Testis (tissue), 2 donors: ENCODE measurements around the gene C12orf75.

Source experiments
- POLR2A ChIP-seq: fragments of 450-650 bp; IDR thresholded peaks from one replicate; pipeline ENCODE4 v1.6.1; 2017; ENCODE audit warnings: antibody characterized with exemption, mild to moderate bottlenecking, moderate library complexity
- TF ChIP-seq, protein P1 (sequence below), 3 experiments: fragments of 450-650 bp in 2 of 3; fragments of 200-600 bp in 1 of 3; sonication (generic) in 1 of 3; IDR thresholded peaks; one replicate each; pipeline ENCODE4 v1.5.1; 2016 to 2019; ENCODE audit warnings: antibody characterized with exemption in 3 of 3, mild to moderate bottlenecking in 2 of 3, moderate library complexity in 1 of 3

DNA sequence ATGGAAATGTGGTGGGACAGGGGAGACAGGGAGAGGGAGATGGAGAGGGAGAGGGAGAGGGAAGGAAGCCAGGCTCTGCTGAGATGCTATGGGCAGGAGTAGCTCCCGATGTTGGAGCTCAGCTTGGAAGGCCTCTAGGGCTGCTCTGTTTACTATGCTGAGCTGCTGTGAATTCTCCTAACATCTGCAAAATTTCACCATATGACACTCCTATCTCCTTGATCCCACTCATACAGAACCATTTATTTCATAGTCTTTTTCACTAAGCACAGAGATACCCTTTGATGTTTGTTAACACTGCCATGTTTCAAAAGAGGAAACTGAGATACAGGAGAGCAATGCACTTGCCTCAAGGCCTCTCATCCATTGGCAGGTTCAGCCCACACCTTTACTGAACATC is 60.7 kb downstream of the C12orf75 start:
- TF ChIP-seq, protein P1, sequence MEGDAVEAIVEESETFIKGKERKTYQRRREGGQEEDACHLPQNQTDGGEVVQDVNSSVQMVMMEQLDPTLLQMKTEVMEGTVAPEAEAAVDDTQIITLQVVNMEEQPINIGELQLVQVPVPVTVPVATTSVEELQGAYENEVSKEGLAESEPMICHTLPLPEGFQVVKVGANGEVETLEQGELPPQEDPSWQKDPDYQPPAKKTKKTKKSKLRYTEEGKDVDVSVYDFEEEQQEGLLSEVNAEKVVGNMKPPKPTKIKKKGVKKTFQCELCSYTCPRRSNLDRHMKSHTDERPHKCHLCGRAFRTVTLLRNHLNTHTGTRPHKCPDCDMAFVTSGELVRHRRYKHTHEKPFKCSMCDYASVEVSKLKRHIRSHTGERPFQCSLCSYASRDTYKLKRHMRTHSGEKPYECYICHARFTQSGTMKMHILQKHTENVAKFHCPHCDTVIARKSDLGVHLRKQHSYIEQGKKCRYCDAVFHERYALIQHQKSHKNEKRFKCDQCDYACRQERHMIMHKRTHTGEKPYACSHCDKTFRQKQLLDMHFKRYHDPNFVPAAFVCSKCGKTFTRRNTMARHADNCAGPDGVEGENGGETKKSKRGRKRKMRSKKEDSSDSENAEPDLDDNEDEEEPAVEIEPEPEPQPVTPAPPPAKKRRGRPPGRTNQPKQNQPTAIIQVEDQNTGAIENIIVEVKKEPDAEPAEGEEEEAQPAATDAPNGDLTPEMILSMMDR (IDR thresholded peaks at IDR 0.05), result no peak
- no peak for TF ChIP-seq POLR2A
